Naive thymus-derived CD8-positive, alpha-beta T cell (primary cell): ENCODE results near the gene UNC119. TPM values are rescaled to one million over a fixed set of nuclear protein-coding genes. Genes with fewer than 3 reads are reported as not detected.

ENCODE experiments used
- ATAC-seq, 2 donors: fragments of 150-1000 bp; cut with Tn5 transposase in 1 of 2; sonication (Bioruptor Pico), chemical (Tn5 transposase) in 1 of 2; 1 replicate in 1 of 2; 2 replicates in 1 of 2; pipeline ENCODE4 v1.10.0; 2021; ENCODE audit warnings: mild to moderate bottlenecking in 2 of 2, moderate library complexity in 2 of 2
- POLR2A ChIA-PET: fragments of 350-600 bp; sonication (Branson Sonifier 250); formaldehyde crosslinking; loops from one replicate; lab custom pipeline; 2021; ENCODE audit warnings: antibody characterized with exemption; lab: Charles Lee
- DNase-seq, 10 donors: peaks; one replicate each; pipeline versions ENCODE4 v3.0.0 to v3.0.0-alpha.2; 2020 to 2022
- H3K27ac Mint-ChIP-seq, 10 donors: one replicate each; pipeline ENCODE4 v1.8.0; 2020 to 2022; ENCODE audit warnings: mild to moderate bottlenecking in 10 of 10, mixed read lengths in 10 of 10, moderate library complexity in 4 of 10, inconsistent platforms in 1 of 10
- H3K27me3 Mint-ChIP-seq, 5 donors: one replicate each; pipeline ENCODE4 v1.8.0; 2021 to 2022; ENCODE audit warnings: mixed read lengths in 5 of 5
- H3K36me3 Mint-ChIP-seq, 3 donors: one replicate each; pipeline ENCODE4 v1.8.0; 2020 to 2022; ENCODE audit warnings: mixed read lengths in 3 of 3, mild to moderate bottlenecking in 2 of 3, inconsistent platforms in 1 of 3
- H3K4me1 Mint-ChIP-seq, 4 donors: one replicate each; pipeline ENCODE4 v1.8.0; 2021 to 2022; ENCODE audit warnings: mixed read lengths in 4 of 4
- H3K4me3 Mint-ChIP-seq, 10 donors: one replicate each; pipeline ENCODE4 v1.8.0; 2020 to 2022; ENCODE audit warnings: mild to moderate bottlenecking in 10 of 10, mixed read lengths in 10 of 10, moderate library complexity in 6 of 10, inconsistent platforms in 1 of 10
- H3K9me3 Mint-ChIP-seq, 9 donors: one replicate each; pipeline ENCODE4 v1.8.0; 2020 to 2022; ENCODE audit warnings: mixed read lengths in 9 of 9, mild to moderate bottlenecking in 3 of 9, inconsistent platforms in 1 of 9, moderate library complexity in 1 of 9
- polyA plus RNA-seq, 3 donors: library from polyadenylated mRNA; unstranded; fragments of 300-500 nt; fragmentation: Illumina TruSeq; gene quantifications; one replicate each; pipeline ENCODE4 v1.2.3, GENCODE V29; 2021
- total RNA-seq, 8 experiments: library from RNA in 2 of 8; stranded (reverse) in 2 of 8; gene quantifications; one replicate each; pipeline ENCODE4 v1.2.3 and lab custom pipeline; 2021 to 2026

UNC119 gene
- total and polyA plus RNA-seq, 5 experiments from 2014 or later: 18.4 to 43.8 (median 27.1) TPM

- Mint-ChIP-seq H3K4me3 (no peak overlapping the region), H3K9me3 (no peaks in the 10 kb centered on the region), H3K27me3 (no peaks in the 10 kb centered on the region), H3K27ac (no peak overlapping the region), H3K36me3 (no peaks in the 10 kb centered on the region), H3K4me1 (no peaks in the 10 kb centered on the region)
- DNase-seq: no peak
- POLR2A ChIA-PET: no interaction called here
- no peak for ATAC-seq
These were observed 53.6 kb downstream of the UNC119 start for GRCh38 chr17:28498652-28499363.

GRCh38 chr17:28497931-28498330, 54.5 kb downstream of the UNC119 start:
- no peaks in the 10 kb centered on the region for H3K9me3 Mint-ChIP-seq
- DNase-seq: no peak
- no peaks in the 10 kb centered on the region for H3K4me1 Mint-ChIP-seq
- ATAC-seq: no peak
- no peak overlapping the region for H3K27ac Mint-ChIP-seq
- H3K4me3 Mint-ChIP-seq: no peak overlapping the region
- POLR2A ChIA-PET: no interaction called here
- peaks cover 0 to 1% (median 0%) of the 10 kb centered on the region in 5 donors for H3K27me3 Mint-ChIP-seq
- H3K36me3 Mint-ChIP-seq: no peaks in the 10 kb centered on the region

Other genes starting within 250 kb of the UNC119 start
- 1 to 10 TPM; 5.9 to 6.2 TPM for gene TMEM97, start 233.4 kb downstream of the UNC119 start, total RNA-seq
- 10 to 100 TPM in 1 of 3 donors, 1 to 10 TPM in 2; 7.1 to 10.1 (median 9.3) TPM for gene TMEM97, start 233.4 kb downstream of the UNC119 start, polyA plus RNA-seq
- 10 to 100 TPM; 32.0 to 38.0 TPM for gene IFT20, start 217.2 kb downstream of the UNC119 start, total RNA-seq
- 10 to 100 TPM; 44.1 to 56.6 (median 54.0) TPM for gene IFT20, start 217.2 kb downstream of the UNC119 start, polyA plus RNA-seq
- gene TNFAIP1, start 216.9 kb downstream of the UNC119 start, total RNA-seq: 10 to 100 TPM; 20.6 to 23.7 TPM
- gene TNFAIP1, start 216.9 kb downstream of the UNC119 start, polyA plus RNA-seq: 1 to 10 TPM; 5.6 to 9.4 (median 7.1) TPM
- gene POLDIP2, start 195.1 kb downstream of the UNC119 start, total RNA-seq: 10 to 100 TPM; 35.4 to 37.5 TPM
- 10 to 100 TPM; 81.3 to 90.3 (median 85.6) TPM for gene POLDIP2, start 195.1 kb downstream of the UNC119 start, polyA plus RNA-seq
- not detected for gene SEBOX, start 187.4 kb downstream of the UNC119 start, total RNA-seq
- gene SEBOX, start 187.4 kb downstream of the UNC119 start, polyA plus RNA-seq: not detected
- gene VTN, start 182.3 kb downstream of the UNC119 start, total RNA-seq: under 1 TPM in 1 of 2 experiments, not detected in 1; 0.26 TPM
- gene VTN, start 182.3 kb downstream of the UNC119 start, polyA plus RNA-seq: not detected
- 10 to 100 TPM; 31.9 to 33.2 TPM for gene SARM1, start 180.9 kb downstream of the UNC119 start, total RNA-seq
- 1 to 10 TPM; 5.3 to 8.4 (median 7.0) TPM for gene SARM1, start 180.9 kb downstream of the UNC119 start, polyA plus RNA-seq
- 1 to 10 TPM; 3.2 to 3.8 TPM for gene SLC46A1, start 146.4 kb downstream of the UNC119 start, total RNA-seq
- gene SLC46A1, start 146.4 kb downstream of the UNC119 start, polyA plus RNA-seq: 1 to 10 TPM; 1.0 to 2.7 (median 1.9) TPM
- not detected for gene SLC13A2, start 79.0 kb downstream of the UNC119 start, total RNA-seq
- not detected for gene SLC13A2, start 79.0 kb downstream of the UNC119 start, polyA plus RNA-seq
- not detected for gene FOXN1, start 46.3 kb downstream of the UNC119 start, total RNA-seq
- not detected for gene FOXN1, start 46.3 kb downstream of the UNC119 start, polyA plus RNA-seq
- gene PIGS, start 18.9 kb upstream of the UNC119 start, total RNA-seq: 10 to 100 TPM; 51.3 to 51.4 TPM
- 10 to 100 TPM; 36.7 to 48.1 (median 42.0) TPM for gene PIGS, start 18.9 kb upstream of the UNC119 start, polyA plus RNA-seq
- 10 to 100 TPM; 36.1 to 37.5 TPM for gene ALDOC, start 24.3 kb upstream of the UNC119 start, total RNA-seq
- 10 to 100 TPM; 65.3 to 86.7 (median 78.9) TPM for gene ALDOC, start 24.3 kb upstream of the UNC119 start, polyA plus RNA-seq
- 10 to 100 TPM; 10.6 to 11.2 TPM for gene SPAG5, start 46.4 kb upstream of the UNC119 start, total RNA-seq
- 1 to 10 TPM in 1 of 3 donors, under 1 TPM in 2; 0.40 to 2.7 (median 0.81) TPM for gene SPAG5, start 46.4 kb upstream of the UNC119 start, polyA plus RNA-seq
- 10 to 100 TPM; 27.3 to 28.9 TPM for gene RSKR, start 61.6 kb upstream of the UNC119 start, total RNA-seq
- under 1 TPM; 0.11 to 0.75 (median 0.24) TPM for gene RSKR, start 61.6 kb upstream of the UNC119 start, polyA plus RNA-seq
- gene BLTP2, start 92.5 kb upstream of the UNC119 start, total RNA-seq: 100 to 1,000 TPM; 137 to 149 TPM
- 10 to 100 TPM; 36.0 to 51.7 (median 36.1) TPM for gene BLTP2, start 92.5 kb upstream of the UNC119 start, polyA plus RNA-seq
- gene SDF2, start 109.3 kb upstream of the UNC119 start, total RNA-seq: 10 to 100 TPM; 38.4 to 40.0 TPM
- gene SDF2, start 109.3 kb upstream of the UNC119 start, polyA plus RNA-seq: 10 to 100 TPM; 55.8 to 76.3 (median 59.0) TPM
- gene SUPT6H, start 109.6 kb upstream of the UNC119 start, total RNA-seq: 100 to 1,000 TPM in 1 of 2 experiments, 10 to 100 TPM in 1; 88.1 to 105 TPM
- 10 to 100 TPM in 1 of 3 donors, 1 to 10 TPM in 2; 7.4 to 22.0 (median 10.0) TPM for gene SUPT6H, start 109.6 kb upstream of the UNC119 start, polyA plus RNA-seq
- gene PROCA1, start 159.3 kb upstream of the UNC119 start, total RNA-seq: 10 to 100 TPM; 16.7 to 17.3 TPM
- gene PROCA1, start 159.3 kb upstream of the UNC119 start, polyA plus RNA-seq: 1 to 10 TPM in 1 of 3 donors, under 1 TPM in 2; 0.16 to 2.0 (median 0.20) TPM
- 1 to 10 TPM; 5.0 to 5.7 TPM for gene RAB34, start 165.2 kb upstream of the UNC119 start, total RNA-seq
- gene RAB34, start 165.2 kb upstream of the UNC119 start, polyA plus RNA-seq: 10 to 100 TPM in 1 of 3 donors, 1 to 10 TPM in 2; 3.3 to 10.2 (median 7.7) TPM
- gene RPL23A, start 167.4 kb upstream of the UNC119 start, total RNA-seq: 1,000 to 10,000 TPM; 3,189 to 3,253 TPM
- gene RPL23A, start 167.4 kb upstream of the UNC119 start, polyA plus RNA-seq: 1,000 to 10,000 TPM; 6,432 to 6,679 (median 6,593) TPM
- gene TLCD1, start 173.6 kb upstream of the UNC119 start, total RNA-seq: under 1 TPM in 1 of 2 experiments, not detected in 1; 0.88 TPM
- under 1 TPM in 1 of 3 donors, not detected in 2; 0.22 TPM for gene TLCD1, start 173.6 kb upstream of the UNC119 start, polyA plus RNA-seq
- 10 to 100 TPM; 12.8 to 15.1 TPM for gene NEK8, start 176.2 kb upstream of the UNC119 start, total RNA-seq
- gene NEK8, start 176.2 kb upstream of the UNC119 start, polyA plus RNA-seq: 1 to 10 TPM; 3.2 to 4.0 (median 3.4) TPM
- 10 to 100 TPM; 32.3 to 36.2 TPM for gene TRAF4, start 191.4 kb upstream of the UNC119 start, total RNA-seq
- gene TRAF4, start 191.4 kb upstream of the UNC119 start, polyA plus RNA-seq: 1 to 10 TPM in 2 of 3 donors, under 1 TPM in 1; 0.99 to 1.3 (median 1.0) TPM